CD14-positive monocyte (primary cell): ENCODE measurements around the gene TRMO. TPM values are rescaled to one million over a fixed set of nuclear protein-coding genes. Genes with fewer than 3 reads are reported as not detected.

ENCODE experiments used
- DNase-seq, 3 donors: peaks; one replicate each; pipeline ENCODE4 v3.0.0-alpha.2; 2011 to 2022
- H2AFZ ChIP-seq: 2 replicates; pipeline ENCODE4 v1.6.0; 2012; ENCODE audit warnings: mild to moderate bottlenecking, low read depth, low read length, inconsistent platforms; ENCODE audit not compliant: insufficient read depth, poor library complexity, severe bottlenecking
- H3K27ac ChIP-seq, 2 donors: 1 replicate in 1 of 2; 2 replicates in 1 of 2; pipeline ENCODE4 v1.5.1; 2012 to 2013; ENCODE audit warnings: low read length in 2 of 2, control low read depth in 1 of 2, inconsistent platforms in 1 of 2, low read depth in 1 of 2, mild to moderate bottlenecking in 1 of 2
- H3K27me3 ChIP-seq, 2 donors: one replicate each; pipeline versions ENCODE4 v1.6.0 to v1.6.1; 2011 to 2013; ENCODE audit warnings: low read length in 2 of 2; ENCODE audit not compliant: control insufficient read depth in 2 of 2, insufficient read depth in 2 of 2
- H3K36me3 ChIP-seq, 2 donors: replicated peaks in 1 of 2; 1 replicate in 1 of 2; 2 replicates in 1 of 2; pipeline versions ENCODE4 v1.5.1 to v1.6.1; 2012 to 2013; ENCODE audit warnings: low read length in 2 of 2, control low read depth in 1 of 2, inconsistent platforms in 1 of 2, mild to moderate bottlenecking in 1 of 2; ENCODE audit not compliant: insufficient read depth in 2 of 2, control insufficient read depth in 1 of 2
- H3K4me1 ChIP-seq, 2 donors: 1 replicate in 1 of 2; 2 replicates in 1 of 2; pipeline versions ENCODE4 v1.5.1 to v1.6.1; 2012 to 2013; ENCODE audit warnings: low read length in 2 of 2, control low read depth in 1 of 2, inconsistent platforms in 1 of 2, mild to moderate bottlenecking in 1 of 2, moderate library complexity in 1 of 2; ENCODE audit not compliant: insufficient read depth in 2 of 2, control insufficient read depth in 1 of 2
- H3K4me2 ChIP-seq: replicated peaks from 2 replicates; pipeline ENCODE3; 2012; ENCODE audit warnings: low read length, moderate library complexity, mild to moderate bottlenecking; ENCODE audit not compliant: poor library complexity, severe bottlenecking; ENCODE audit errors: extremely low read depth
- H3K4me3 ChIP-seq, 3 experiments: fragments of 200-600 bp in 1 of 3; sonication (generic) in 1 of 3; replicated peaks in 1 of 3; 1 replicate in 2 of 3; 2 replicates in 1 of 3; pipeline ENCODE4 v1.5.1; 2011 to 2013; ENCODE audit warnings: low read length in 3 of 3, mild to moderate bottlenecking in 3 of 3, control low read depth in 2 of 3, low read depth in 2 of 3, inconsistent platforms in 1 of 3, moderate library complexity in 1 of 3
- H3K79me2 ChIP-seq: 2 replicates; pipeline ENCODE4 v1.6.0; 2012; ENCODE audit warnings: mild to moderate bottlenecking, control low read depth, inconsistent platforms, low read length, moderate library complexity; ENCODE audit not compliant: insufficient read depth
- H3K9ac ChIP-seq: 2 replicates; pipeline ENCODE4 v1.6.0; 2017; ENCODE audit warnings: low read length, mild to moderate bottlenecking; ENCODE audit not compliant: insufficient read depth, poor library complexity, severe bottlenecking
- H3K9me3 ChIP-seq, 2 donors: replicated peaks in 1 of 2; 1 replicate in 1 of 2; 2 replicates in 1 of 2; pipeline versions ENCODE4 v1.5.1 to v1.6.1; 2012 to 2013; ENCODE audit warnings: low read length in 2 of 2, control low read depth in 1 of 2; ENCODE audit not compliant: control insufficient read depth in 1 of 2, insufficient read depth in 1 of 2
- H4K20me1 ChIP-seq: 2 replicates; pipeline ENCODE4 v1.6.0; 2012; ENCODE audit warnings: mild to moderate bottlenecking, low read length, control low read depth, moderate library complexity; ENCODE audit not compliant: insufficient read depth
- H3K27ac Mint-ChIP-seq, 7 donors: one replicate each; pipeline ENCODE4 v1.8.0; 2020; ENCODE audit warnings: mild to moderate bottlenecking in 7 of 7, mixed read lengths in 7 of 7, moderate library complexity in 6 of 7, inconsistent platforms in 2 of 7
- H3K27me3 Mint-ChIP-seq, 3 donors: one replicate each; pipeline ENCODE4 v1.8.0; 2021 to 2022; ENCODE audit warnings: low read depth in 3 of 3, mild to moderate bottlenecking in 3 of 3, mixed read lengths in 3 of 3, moderate library complexity in 3 of 3, inconsistent platforms in 1 of 3
- H3K36me3 Mint-ChIP-seq, 2 donors: one replicate each; pipeline ENCODE4 v1.8.0; 2020; ENCODE audit warnings: mixed read lengths in 2 of 2, inconsistent platforms in 1 of 2, mild to moderate bottlenecking in 1 of 2
- H3K4me1 Mint-ChIP-seq: one replicate; pipeline ENCODE4 v1.8.0; 2020; ENCODE audit warnings: mild to moderate bottlenecking, mixed read lengths
- H3K4me3 Mint-ChIP-seq, 2 donors: one replicate each; pipeline ENCODE4 v1.8.0; 2020; ENCODE audit warnings: mild to moderate bottlenecking in 2 of 2, mixed read lengths in 2 of 2, moderate library complexity in 1 of 2
- H3K9me3 Mint-ChIP-seq, 7 donors: one replicate each; pipeline ENCODE4 v1.8.0; 2020 to 2022; ENCODE audit warnings: mixed read lengths in 7 of 7, mild to moderate bottlenecking in 6 of 7, moderate library complexity in 6 of 7, inconsistent platforms in 2 of 7
- CTCF ChIP-seq: fragments of 200-600 bp; IDR thresholded peaks from one replicate; pipeline ENCODE4 v1.8.0; 2022; ENCODE audit warnings: antibody characterized with exemption, mild to moderate bottlenecking
- WGBS: methylation state at CpG from one replicate; pipeline ENCODE4 v1.1.5; 2013; ENCODE audit warnings: missing lambda C conversion rate; ENCODE audit not compliant: insufficient coverage; 5-methylcytosine and 5-hydroxymethylcytosine counted together
- intact Hi-C, 2 donors: fragments of 100-400 bp; cut with micrococcal nuclease; formaldehyde crosslinking; loops; one replicate each; pipeline versions ENCODE4 v1.15.0 to v1.15.1; 2023
- polyA plus RNA-seq, 3 donors: library from polyadenylated mRNA; depleted of rRNA in 1 of 3; unstranded in 2 of 3; stranded (reverse) in 1 of 3; fragments of 300-500 nt in 2 of 3; fragments of >200 nt in 1 of 3; fragmentation: Illumina TruSeq in 2 of 3; gene quantifications; 1 replicate in 2 of 3; 2 replicates in 1 of 3; pipeline ENCODE4 v1.2.3, GENCODE V29; 2012 to 2021

TRMO gene
- polyA plus RNA-seq, 3 donors: 13.4 to 20.6 (median 13.5) TPM

GRCh38 chr9:97964901-97965300 lies 42.6 kb upstream of the TRMO start:
- H3K27ac Mint-ChIP-seq: no peak overlapping the region
- H3K36me3 ChIP-seq: no peaks in the 10 kb centered on the region
- H3K27ac ChIP-seq: no peak overlapping the region
- no peaks in the 10 kb centered on the region for H3K79me2 ChIP-seq
- no peaks in the 10 kb centered on the region for H3K9me3 Mint-ChIP-seq
- H3K27me3 Mint-ChIP-seq: peaks cover 0 to 2% (median 2%) of the 10 kb centered on the region in 3 donors
- no peak overlapping the region for H3K4me3 Mint-ChIP-seq
- no peaks in the 10 kb centered on the region for H3K36me3 Mint-ChIP-seq
- no peak for DNase-seq
- H2AFZ ChIP-seq: no peak overlapping the region
- H4K20me1 ChIP-seq: no peaks in the 10 kb centered on the region
- TF ChIP-seq CTCF: no peak
- no peak overlapping the region for H3K9ac ChIP-seq
- H3K4me2 ChIP-seq: no peak overlapping the region
- H3K4me1 ChIP-seq: no peaks in the 10 kb centered on the region
- intact Hi-C loops: loop anchor here in 1 of 2 donors (2.0 kb wide), 1 partner anchor 56 kb away; no protein-coding TSS in a partner anchor
- no peaks in the 10 kb centered on the region for H3K27me3 ChIP-seq
- H3K4me3 ChIP-seq: no peak overlapping the region
- H3K9me3 ChIP-seq: no peaks in the 10 kb centered on the region
- H3K4me1 Mint-ChIP-seq: no peaks in the 10 kb centered on the region

DNA sequence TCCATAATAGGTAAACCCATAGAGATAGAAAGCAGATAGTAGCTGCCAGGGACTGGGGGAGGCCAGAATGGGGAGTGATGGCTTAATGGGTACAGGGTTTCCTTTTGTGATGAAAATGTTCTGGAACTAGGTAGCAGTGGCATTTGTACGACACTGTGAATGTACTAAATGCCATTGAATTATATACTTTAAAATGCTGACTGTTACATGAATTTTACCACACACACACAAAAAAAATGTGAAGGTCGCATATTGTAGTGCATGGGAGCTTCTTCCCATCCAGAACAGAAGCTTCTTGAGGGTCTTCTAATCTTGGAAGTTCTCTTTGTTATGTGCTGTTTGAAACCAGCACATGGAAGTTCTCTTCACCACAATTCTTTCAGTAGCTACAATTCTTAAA lies 40.9 kb upstream of the TRMO start:
- Histone ChIP-seq H3K4me1 (no peaks in the 10 kb centered on the region), H3K4me2 (no peak overlapping the region), H3K9me3 (no peaks in the 10 kb centered on the region), H4K20me1 (no peaks in the 10 kb centered on the region), H3K27ac (no peak overlapping the region), H3K4me3 (no peak overlapping the region), H2AFZ (no peak overlapping the region), H3K9ac (no peak overlapping the region), H3K27me3 (no peaks in the 10 kb centered on the region), H3K36me3 (no peaks in the 10 kb centered on the region), H3K79me2 (no peaks in the 10 kb centered on the region)
- no peaks in the 10 kb centered on the region for H3K9me3 Mint-ChIP-seq
- WGBS: no CpG with 5 or more reads among the region's 2 CpGs
- no peaks in the 10 kb centered on the region for H3K36me3 Mint-ChIP-seq
- H3K4me3 Mint-ChIP-seq: no peak overlapping the region
- no peak overlapping the region for H3K27ac Mint-ChIP-seq
- TF ChIP-seq CTCF: no peak
- intact Hi-C loops: no loop called here
- H3K4me1 Mint-ChIP-seq: no peaks in the 10 kb centered on the region
- DNase-seq: no peak
- peaks cover 0 to 2% (median 2%) of the 10 kb centered on the region in 3 donors for H3K27me3 Mint-ChIP-seq
